ENCODE data around the gene PDE11A. TPM values are rescaled to one million over a fixed set of nuclear protein-coding genes. Genes with fewer than 3 reads are reported as not detected.

Gene PDE11A
- total RNA-seq, 1 experiment from 2014 or later, result 0.61 TPM

- no peak for TF ChIP-seq CBX3 (IDR thresholded peaks at IDR 0.05; ENCODE audit: low read depth)
Measured at GRCh38 chr2:177694348-177694747, 378.2 kb downstream of the PDE11A start (continued).

- intact Hi-C loops (cut with micrococcal nuclease), result no loop called here
- DNase-seq (ENCODE audit: low read depth, low spot score) (no peak), ATAC-seq (no peak)
- H3K4me1 ChIP-seq (ENCODE audit: control insufficient read depth in 1 of 2, insufficient read depth in 2 of 2, low read length in 2 of 2), result no peaks in the 10 kb centered on the region
- RAD21 ChIA-PET (ENCODE audit: low non-redundant PET in 1 of 2, low total read pairs in 2 of 2, uncharacterized antibody in 2 of 2, unreplicated experiment in 2 of 2), result no interaction called here
- no peaks in the 10 kb centered on the region for H3K9me3 ChIP-seq (ENCODE audit: control insufficient read depth in 1 of 2, insufficient read depth in 1 of 2, low read depth in 1 of 2, low read length in 2 of 2)
- TF ChIP-seq EZH2 (IDR thresholded peaks at IDR 0.05) (no peak), YY1 (IDR thresholded peaks at IDR 0.05; ENCODE audit: extremely low read depth, insufficient replicate concordance, low read depth, low read length) (no peak), POLR2A (IDR thresholded peaks at IDR 0.05; ENCODE audit: borderline replicate concordance, extremely low read depth, insufficient read depth, insufficient read length) (no peak), CEBPB (IDR thresholded peaks at IDR 0.05; ENCODE audit: low read depth) (no peak), ELF1 (IDR thresholded peaks at IDR 0.05; ENCODE audit: borderline replicate concordance, low read depth) (no peak)
- H3K4me3 ChIP-seq (replicated peaks in 1 of 2; ENCODE audit: low read depth in 1 of 2, low read length in 2 of 2), result no peak overlapping the region
- no peaks in the 10 kb centered on the region for H3K27me3 ChIP-seq (ENCODE audit: insufficient read depth, low read length)
- no peaks in the 10 kb centered on the region for H3K36me3 ChIP-seq (ENCODE audit: control insufficient read depth in 1 of 2, insufficient read depth in 2 of 2, low read length in 2 of 2)
- H2AFZ ChIP-seq (ENCODE audit: low read depth, low read length, poor library complexity, severe bottlenecking), result no peak overlapping the region
- H3K27ac ChIP-seq (ENCODE audit: low read depth, low read length), result no peak overlapping the region
- CTCF ChIA-PET, result no interaction called here
- POLR2A ChIA-PET, result no interaction called here
- no TSS peak for BruUV-seq (replicated peaks)
- H3K79me2 ChIP-seq (ENCODE audit: insufficient read depth, low read length), result no peaks in the 10 kb centered on the region
- no peak overlapping the region for H3K4me2 ChIP-seq (ENCODE audit: low read length)
- H4K20me1 ChIP-seq (ENCODE audit: insufficient read depth), result no peaks in the 10 kb centered on the region
- no peaks in the 10 kb centered on the region for H3K9me2 ChIP-seq (ENCODE audit: insufficient read depth)
- H3K9ac ChIP-seq (ENCODE audit: low read length), result no peak overlapping the region
Measured at GRCh38 chr2:177693658-177694339, 378.8 kb downstream of the PDE11A start.

- H3K9me3 ChIP-seq (ENCODE audit: control insufficient read depth in 1 of 2, insufficient read depth in 1 of 2, low read depth in 1 of 2, low read length in 2 of 2), result no peaks in the 10 kb centered on the region
- BruUV-seq (replicated peaks), result no TSS peak
- no peak overlapping the region for H3K4me2 ChIP-seq (ENCODE audit: low read length)
- RAD21 ChIA-PET (ENCODE audit: low non-redundant PET in 1 of 2, low total read pairs in 2 of 2, uncharacterized antibody in 2 of 2, unreplicated experiment in 2 of 2), result no interaction called here
- no peaks in the 10 kb centered on the region for H3K79me2 ChIP-seq (ENCODE audit: insufficient read depth, low read length)
- H2AFZ ChIP-seq (ENCODE audit: low read depth, low read length, poor library complexity, severe bottlenecking), result no peak overlapping the region
- POLR2A ChIA-PET, result no interaction called here
- no peaks in the 10 kb centered on the region for H3K4me1 ChIP-seq (ENCODE audit: control insufficient read depth in 1 of 2, insufficient read depth in 2 of 2, low read length in 2 of 2)
- DNase-seq (ENCODE audit: low read depth, low spot score) (no peak), ATAC-seq (no peak)
- intact Hi-C loops (cut with micrococcal nuclease), result no loop called here
- no peaks in the 10 kb centered on the region for H3K9me2 ChIP-seq (ENCODE audit: insufficient read depth)
- H3K36me3 ChIP-seq (ENCODE audit: control insufficient read depth in 1 of 2, insufficient read depth in 2 of 2, low read length in 2 of 2), result no peaks in the 10 kb centered on the region
- no peaks in the 10 kb centered on the region for H3K27me3 ChIP-seq (ENCODE audit: insufficient read depth, low read length)
- H4K20me1 ChIP-seq (ENCODE audit: insufficient read depth), result no peaks in the 10 kb centered on the region
- no peak overlapping the region for H3K9ac ChIP-seq (ENCODE audit: low read length)
- H3K4me3 ChIP-seq (replicated peaks in 1 of 2; ENCODE audit: low read depth in 1 of 2, low read length in 2 of 2), result no peak overlapping the region
- TF ChIP-seq SRF (IDR thresholded peaks at IDR 0.05; ENCODE audit: low read depth) (no peak), RAD21 (IDR thresholded peaks at IDR 0.05; ENCODE audit: low read depth) (peak; percentile 15; the same call in 1 of the 2 replicates)
- CTCF ChIA-PET, result no interaction called here
- no peak overlapping the region for H3K27ac ChIP-seq (ENCODE audit: low read depth, low read length)
Measured at GRCh38 chr2:177692783-177693269, 379.8 kb downstream of the PDE11A start.
